Suppressor macrophage treated with lipopolysaccharide for 4 hours (primary cell): ENCODE data around the gene ATG2B.
"Not testable (repeated sequence)": the region's sequence is repeated elsewhere in the genome, so short reads cannot be mapped to it uniquely, and the experiment has no call there.

Experiments used
- DNase-seq: peaks from one replicate; pipeline ENCODE4 v3.0.0-alpha.2; 2020

Gene ATG2B

GRCh38 chr14:96247031-96247430 is 116.1 kb downstream of the ATG2B start:
- no peak for DNase-seq

GRCh38 chr14:96246539-96246847 is 116.6 kb downstream of the ATG2B start:
- peak; percentile 57 for DNase-seq

- DNase-seq = no peak
These were observed 117.2 kb downstream of the ATG2B start for GRCh38 chr14:96245710-96246538.

GRCh38 chr14:96245074-96245473 is 118.1 kb downstream of the ATG2B start:
- not testable (repeated sequence) for DNase-seq

- no peak for DNase-seq
These were observed 119.4 kb downstream of the ATG2B start for GRCh38 chr14:96243785-96244184.

- no peak for DNase-seq
These were observed 121.0 kb downstream of the ATG2B start for GRCh38 chr14:96242126-96242525.

- no peak for DNase-seq
These were observed 122.5 kb downstream of the ATG2B start for GRCh38 chr14:96240641-96241040.

- DNase-seq = no peak
These were observed 123.4 kb downstream of the ATG2B start for GRCh38 chr14:96239711-96240141.

GRCh38 chr14:96238676-96239265 is 124.4 kb downstream of the ATG2B start:
- DNase-seq = no peak

- DNase-seq = no peak
These were observed 125.5 kb downstream of the ATG2B start for GRCh38 chr14:96237641-96238040.

GRCh38 chr14:96235426-96235825 is 127.7 kb downstream of the ATG2B start:
- no peak for DNase-seq

GRCh38 chr14:96233661-96234060 is 129.5 kb downstream of the ATG2B start:
- DNase-seq = no peak

GRCh38 chr14:96232506-96232905 is 130.6 kb downstream of the ATG2B start:
- no peak for DNase-seq

GRCh38 chr14:96231526-96232130 is 131.5 kb downstream of the ATG2B start:
- no peak for DNase-seq

GRCh38 chr14:96231056-96231455 is 132.1 kb downstream of the ATG2B start:
- no peak for DNase-seq

- DNase-seq = no peak
These were observed 133.8 kb downstream of the ATG2B start for GRCh38 chr14:96229315-96229714.
